Heart right ventricle (tissue), 16 donors: ENCODE results near the gene CTNNA1. TPM values are rescaled to one million over a fixed set of nuclear protein-coding genes. Genes with fewer than 3 reads are reported as not detected.
A peak's percentile ranks its signal among the peaks of the same experiment; 100 is the strongest.
"Not testable (repeated sequence)": the region's sequence is repeated elsewhere in the genome, so short reads cannot be mapped to it uniquely, and the experiment has no call there.

Experiments used
- ATAC-seq, 8 donors: fragments of 200-7000 bp; cut with Tn5 transposase; one replicate each; pipeline ENCODE4 v1.9.1; 2020; ENCODE audit warnings: mild to moderate bottlenecking in 8 of 8, moderate library complexity in 8 of 8, moderate number of reproducible peaks in 1 of 8
- DNase-seq, 2 donors: peaks; one replicate each; pipeline ENCODE4 v3.0.0-alpha.2; 2020
- H3K27ac ChIP-seq, 10 donors: fragments of 200-600 bp; sonication (generic) in 2 of 10; one replicate each; pipeline versions ENCODE4 v1.5.0 to v1.8.0; 2020 to 2022; ENCODE audit warnings: mild to moderate bottlenecking in 3 of 10
- H3K27me3 ChIP-seq, 7 donors: fragments of 200-600 bp; one replicate each; pipeline ENCODE4 v1.8.0; 2021 to 2022; ENCODE audit warnings: mild to moderate bottlenecking in 2 of 7
- H3K36me3 ChIP-seq, 9 donors: fragments of 200-600 bp; sonication (generic) in 1 of 9; one replicate each; pipeline versions ENCODE4 v1.5.0 to v1.8.0; 2020 to 2022; ENCODE audit warnings: mild to moderate bottlenecking in 2 of 9
- H3K4me1 ChIP-seq, 9 donors: fragments of 200-600 bp; sonication (generic) in 1 of 9; one replicate each; pipeline versions ENCODE4 v1.5.0 to v1.8.0; 2020 to 2022; ENCODE audit warnings: mild to moderate bottlenecking in 4 of 9
- H3K4me3 ChIP-seq, 10 donors: fragments of 200-600 bp; sonication (generic) in 2 of 10; one replicate each; pipeline versions ENCODE4 v1.5.0 to v1.8.0; 2020 to 2022; ENCODE audit warnings: mild to moderate bottlenecking in 7 of 10, moderate library complexity in 2 of 10
- H3K9me3 ChIP-seq, 11 donors: fragments of 200-600 bp in 10 of 11; sonication (generic) in 2 of 11; one replicate each; pipeline versions ENCODE4 v1.5.0 to v1.8.0; 2013 to 2022; ENCODE audit warnings: mild to moderate bottlenecking in 2 of 11, control low read depth in 1 of 11, moderate library complexity in 1 of 11
- WGBS, 2 donors: extraction: QIAGEN DNeasy Blood & Tissue Kit; methylation state at CpG; one replicate each; pipeline ENCODE4 v1.1.7; 2013; ENCODE audit warnings: inconsistent platforms in 1 of 2; 5-methylcytosine and 5-hydroxymethylcytosine counted together
- intact Hi-C, 10 donors: fragments of 100-400 bp; cut with DNase I; formaldehyde crosslinking; loops; one replicate each; pipeline versions ENCODE4 v1.11.1 to v1.14.2; 2022
- polyA plus RNA-seq, 2 donors: library from polyadenylated mRNA; stranded (reverse); fragments of 200-250 nt; gene quantifications; one replicate each; pipeline ENCODE4 v1.2.3, GENCODE V29; 2013
- total RNA-seq, 10 donors: library from RNA; stranded (reverse); fragmentation: NEBNext Ultra II Directional in 3 of 10; extraction: Animal tissue kit (Norgen Biotek cat#: 25700) in 3 of 10; gene quantifications; one replicate each; pipeline versions ENCODE4 v1.2.1 to v1.2.4, GENCODE V29; 2021 to 2023
- TF ChIP-seq, protein P1 (sequence below), 9 donors: fragments of 200-600 bp; sonication (generic) in 2 of 9; IDR thresholded peaks; one replicate each; pipeline versions ENCODE4 v1.5.0 to v1.8.0; 2021 to 2022; ENCODE audit warnings: antibody characterized with exemption in 9 of 9, mild to moderate bottlenecking in 5 of 9, moderate library complexity in 1 of 9
- donor health status: Arrhythmogenic right ventricular cardiomyopathy.
- donor health status: ischemic (EF 13 %, LVEDD 7.1; RV severe dilation, severe dysfunction).
- donor health status: healthy with polysubstance abuse.
- donor health status: DM: no; HTN: yes; CAD: no.
- donor health status: DM: no; HTN: no; CAD: no.
- donor health status: ischemic (EF 25% LVEDD 6.9; RV normal size, moderate dysfunction).
- donor health status: ischemic (EF 25% LVEDD 5.7; RV mildly dilated, moderate dysfunction).
- donor health status: healthy.
- donor health status: DM: yes; HTN: yes; CAD: no.
- donor health status: Ischemic cardiomyopathy.
- donor health status: ischemic (EF 35%, LVEDD 5.7; RV mildly dilated, moderate dysfunction).
- donor health status: nonischemic (EF 11% LVEDD 7.7; RV severe dilation, severe dysfunction).
- donor health status: DM: yes; HTN: yes; CAD: no.
- donor health status: PGD.
- donor health status: ischemic (EF 29% LVEDD 5.4; RV normal size, mild dysfunction).
- donor health status: nonischemic (EF 23%, LVEDD 6.1; RV moderate dilation, normal function).

The CTNNA1 gene
- total and polyA plus RNA-seq, 12 donors: 128 to 416 (median 379) TPM

DNA sequence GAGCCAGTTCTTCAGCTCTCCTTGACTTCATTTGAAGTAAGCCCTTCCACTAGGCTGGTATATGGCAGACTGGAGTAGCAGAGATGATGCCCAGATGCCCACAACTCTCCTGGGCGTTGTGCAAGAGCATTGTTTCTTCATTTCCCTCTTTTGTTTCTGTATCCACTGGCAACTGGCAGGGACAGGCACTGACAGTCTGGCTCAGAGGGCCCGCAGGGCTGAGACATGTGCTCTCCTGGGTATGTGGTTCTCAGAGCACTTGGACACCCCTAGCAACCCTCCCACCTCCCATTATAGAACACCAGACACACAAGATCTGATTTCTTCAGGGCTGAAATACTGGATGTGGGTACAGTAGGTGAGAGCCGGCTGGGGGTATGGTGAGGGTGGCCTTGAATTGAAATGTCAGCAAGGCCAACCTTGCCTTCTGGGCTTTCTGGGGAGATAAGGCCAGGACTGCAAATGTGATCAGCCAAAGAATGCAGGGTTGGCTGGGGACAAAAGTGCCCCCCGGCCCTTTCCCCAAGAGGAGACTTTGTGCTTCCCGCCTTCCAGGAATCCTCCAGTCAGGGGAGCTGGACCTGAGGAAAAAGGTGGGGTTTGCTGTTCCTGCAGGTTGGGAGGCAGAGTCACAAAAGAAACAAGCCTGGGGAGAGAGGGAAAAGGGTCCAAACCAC lies 28.6 kb upstream of the CTNNA1 start:
- intact Hi-C loops: no loop called here
- peaks cover 6 to 32% (median 16%) of the 10 kb centered on the region in 9 donors for H3K4me1 ChIP-seq
- H3K36me3 ChIP-seq: no peaks in the 10 kb centered on the region
- peak; percentile 34 to 90 (median 64) for ATAC-seq
- WGBS, 2 donors: 55 to 61% methylated on average over 5 of the region's 5 CpGs
- H3K9me3 ChIP-seq: no peaks in the 10 kb centered on the region
- peaks cover 0 to 7% (median 0%) of the 10 kb centered on the region in 7 donors for H3K27me3 ChIP-seq
- H3K4me3 ChIP-seq: no peak overlapping the region
- DNase-seq: peak; percentile 32 to 44
- peak overlapping the region in 7 of 10 donors; percentile 27 to 73 (median 66) for H3K27ac ChIP-seq
- TF ChIP-seq, protein P1, sequence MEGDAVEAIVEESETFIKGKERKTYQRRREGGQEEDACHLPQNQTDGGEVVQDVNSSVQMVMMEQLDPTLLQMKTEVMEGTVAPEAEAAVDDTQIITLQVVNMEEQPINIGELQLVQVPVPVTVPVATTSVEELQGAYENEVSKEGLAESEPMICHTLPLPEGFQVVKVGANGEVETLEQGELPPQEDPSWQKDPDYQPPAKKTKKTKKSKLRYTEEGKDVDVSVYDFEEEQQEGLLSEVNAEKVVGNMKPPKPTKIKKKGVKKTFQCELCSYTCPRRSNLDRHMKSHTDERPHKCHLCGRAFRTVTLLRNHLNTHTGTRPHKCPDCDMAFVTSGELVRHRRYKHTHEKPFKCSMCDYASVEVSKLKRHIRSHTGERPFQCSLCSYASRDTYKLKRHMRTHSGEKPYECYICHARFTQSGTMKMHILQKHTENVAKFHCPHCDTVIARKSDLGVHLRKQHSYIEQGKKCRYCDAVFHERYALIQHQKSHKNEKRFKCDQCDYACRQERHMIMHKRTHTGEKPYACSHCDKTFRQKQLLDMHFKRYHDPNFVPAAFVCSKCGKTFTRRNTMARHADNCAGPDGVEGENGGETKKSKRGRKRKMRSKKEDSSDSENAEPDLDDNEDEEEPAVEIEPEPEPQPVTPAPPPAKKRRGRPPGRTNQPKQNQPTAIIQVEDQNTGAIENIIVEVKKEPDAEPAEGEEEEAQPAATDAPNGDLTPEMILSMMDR (IDR thresholded peaks at IDR 0.05): no peak

DNA sequence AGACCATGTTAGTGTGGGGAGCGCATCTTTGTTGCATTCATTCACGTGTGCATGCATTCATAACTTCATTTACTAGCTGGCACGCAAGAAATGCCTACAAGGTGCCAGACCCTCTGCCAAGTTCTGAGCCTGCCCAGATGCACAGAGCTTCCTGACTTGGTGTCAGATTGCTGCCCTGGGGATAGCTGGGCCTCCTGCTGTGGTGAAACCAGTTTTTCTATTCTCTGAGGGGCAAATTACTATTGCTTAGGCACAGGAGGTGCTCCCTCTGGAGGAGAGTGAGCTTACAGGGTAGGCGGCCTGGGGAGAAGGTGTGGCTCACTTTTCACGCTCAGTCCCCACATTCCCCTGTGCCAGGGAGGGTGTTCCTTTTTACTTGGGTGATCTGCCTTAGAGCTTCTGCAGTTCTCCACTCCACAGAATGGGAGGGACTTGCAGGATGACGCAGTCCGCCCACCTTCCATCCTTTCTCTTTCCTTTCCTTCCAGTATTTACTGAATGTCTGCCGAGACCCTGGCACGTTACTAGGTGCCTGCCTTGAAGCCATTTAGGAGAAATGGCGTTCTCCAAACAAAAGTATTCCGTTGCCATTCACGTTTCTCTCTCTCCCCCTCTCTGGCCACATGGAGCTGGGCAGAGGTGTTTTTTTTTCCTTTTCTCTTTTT lies 27.9 kb upstream of the CTNNA1 start:
- intact Hi-C loops: no loop called here
- ATAC-seq: peak; percentile 39 to 74 (median 72)
- Histone ChIP-seq H3K27ac (peak overlapping the region; percentile 5 to 74 (median 66)), H3K4me1 (peaks cover 6 to 32% (median 16%) of the 10 kb centered on the region in 9 donors), H3K4me3 (peak overlapping the region in 1 of 10 donors; percentile 6), H3K9me3 (no peaks in the 10 kb centered on the region), H3K36me3 (no peaks in the 10 kb centered on the region), H3K27me3 (peaks cover 0 to 7% (median 0%) of the 10 kb centered on the region in 7 donors)
- TF ChIP-seq, protein P1 (IDR thresholded peaks at IDR 0.05): peak in 6 of 9 donors; percentile 6 to 42 (median 26)
- 67 to 72% methylated on average over 12 of the region's 12 CpGs for WGBS, 2 donors
- peak; percentile 27 to 57 for DNase-seq

DNA sequence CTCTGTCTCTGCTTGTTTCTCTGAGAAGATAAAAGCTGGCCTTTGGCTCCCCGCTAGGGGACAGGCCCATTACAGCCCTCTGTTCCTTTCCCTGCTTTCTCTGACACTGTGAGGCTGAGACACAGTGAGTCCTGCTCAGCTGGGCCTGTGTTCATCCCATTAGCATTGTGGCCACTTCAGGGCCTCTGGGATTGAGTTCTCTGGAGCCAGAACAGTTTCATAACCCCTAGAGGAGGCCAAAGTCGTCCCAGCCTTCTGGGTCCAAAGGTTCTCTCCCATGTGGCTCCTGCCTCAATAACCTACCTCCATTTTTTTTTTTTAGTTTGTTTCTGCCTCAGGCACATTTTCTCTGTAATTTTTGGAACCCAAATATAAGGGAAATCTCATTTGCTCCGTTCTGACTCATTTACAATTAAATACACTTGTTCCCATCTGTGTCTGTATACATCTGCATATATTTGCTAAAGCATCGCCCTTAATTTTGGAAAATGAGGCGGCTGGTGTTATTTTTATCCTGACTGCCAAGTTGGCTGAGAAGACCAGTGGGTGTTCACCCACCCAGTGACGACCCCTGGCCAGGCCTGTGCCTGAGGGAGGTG lies 27.3 kb upstream of the CTNNA1 start:
- H3K27ac ChIP-seq: peak overlapping the region; percentile 5 to 74 (median 66)
- peak overlapping the region in 1 of 10 donors; percentile 6 for H3K4me3 ChIP-seq
- intact Hi-C loops: no loop called here

DNA sequence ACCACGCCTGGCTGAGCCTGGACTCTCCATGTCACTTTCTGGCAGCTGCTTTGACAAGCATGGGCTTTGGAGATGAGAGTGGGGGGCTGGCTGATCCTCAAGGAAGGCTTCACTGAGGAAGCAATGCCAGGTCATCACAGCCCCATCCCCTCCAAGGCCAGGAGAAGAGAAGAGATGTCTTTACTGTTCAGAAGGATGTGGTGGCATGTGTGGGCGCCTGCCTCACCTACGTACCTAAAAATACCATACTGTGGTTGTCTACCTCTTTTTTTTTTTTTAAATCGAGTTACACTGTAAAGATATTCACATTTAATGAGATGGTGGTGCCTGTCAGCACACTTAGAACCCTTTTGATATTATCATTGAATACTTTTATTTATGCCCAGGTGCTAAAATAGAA lies 26.4 kb upstream of the CTNNA1 start:
- DNase-seq (no peak), ATAC-seq (no peak)
- Histone ChIP-seq H3K4me3 (no peak overlapping the region), H3K27me3 (peaks cover 0 to 4% (median 0%) of the 10 kb centered on the region in 7 donors), H3K9me3 (no peaks in the 10 kb centered on the region), H3K27ac (no peak overlapping the region), H3K36me3 (no peaks in the 10 kb centered on the region), H3K4me1 (peaks cover 6 to 32% (median 16%) of the 10 kb centered on the region in 9 donors)
- TF ChIP-seq, protein P1 (IDR thresholded peaks at IDR 0.05): no peak
- 79 to 80% methylated on average over 4 of the region's 4 CpGs for WGBS, 2 donors
- intact Hi-C loops: no loop called here

More for the DNA sequence above, 27.3 kb upstream of the CTNNA1 start:
- TF ChIP-seq, protein P1 (IDR thresholded peaks at IDR 0.05): no peak
- Histone ChIP-seq H3K9me3 (no peaks in the 10 kb centered on the region), H3K27me3 (peaks cover 0 to 7% (median 0%) of the 10 kb centered on the region in 7 donors), H3K36me3 (no peaks in the 10 kb centered on the region), H3K4me1 (peaks cover 6 to 32% (median 16%) of the 10 kb centered on the region in 9 donors)
- 68 to 76% methylated on average over 6 of the region's 6 CpGs for WGBS, 2 donors
- DNase-seq (peak; percentile 22 to 38), ATAC-seq (peak in 7 of 8 donors; percentile 59 to 80 (median 70))

DNA sequence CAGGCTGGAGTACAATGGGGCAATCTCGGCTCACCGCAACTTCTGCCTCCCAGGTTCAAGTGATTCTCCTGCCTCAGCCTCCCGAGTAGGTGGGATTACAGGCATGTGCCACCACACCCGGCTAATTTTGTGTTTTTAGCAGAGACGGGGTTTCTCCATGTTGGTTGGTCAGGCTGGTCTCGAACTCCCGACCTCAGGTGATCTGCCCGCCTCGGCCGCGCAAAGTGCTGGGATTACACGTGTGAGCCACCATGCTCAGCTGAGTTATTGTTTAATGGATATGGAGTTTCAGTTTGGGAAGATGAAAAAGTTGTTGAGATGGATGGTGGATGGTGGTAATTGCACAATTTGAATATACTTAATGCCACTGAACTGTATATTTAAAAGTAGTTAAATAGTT lies 22.7 kb upstream of the CTNNA1 start:
- not testable (repeated sequence) for H3K36me3 ChIP-seq, ATAC-seq, H3K9me3 ChIP-seq, H3K27ac ChIP-seq, H3K27me3 ChIP-seq, DNase-seq, H3K4me3 ChIP-seq
- intact Hi-C loops: loop anchor here in 1 of 10 donors (10.0 kb wide), 1 partner anchor 86 kb away; no protein-coding TSS in a partner anchor
- peaks cover 1 to 14% (median 7%) of the 10 kb centered on the region in 9 donors for H3K4me1 ChIP-seq
- 92 to 97% methylated on average over 12 of the region's 12 CpGs for WGBS, 2 donors
